Gastrocnemius medialis (tissue), 4 donors: ENCODE data around the gene ZCCHC17. TPM values are rescaled to one million over a fixed set of nuclear protein-coding genes. Genes with fewer than 3 reads are reported as not detected.
A peak's percentile ranks its signal among the peaks of the same experiment; 100 is the strongest.

Source experiments
- ATAC-seq, 2 donors: fragments of 150-250 bp; one replicate each; pipeline ENCODE4 v1.9.1; 2016
- DNase-seq, 2 donors: peaks; one replicate each; pipeline ENCODE4 v3.0.0-alpha.2; 2019
- H3K27ac ChIP-seq, 4 donors: fragments of 200-600 bp; sonication (generic); 1 replicate in 1 of 4; 2 replicates in 3 of 4; pipeline ENCODE4 v1.5.1; 2016 to 2018; ENCODE audit warnings: mild to moderate bottlenecking in 2 of 4, moderate library complexity in 1 of 4
- H3K27me3 ChIP-seq, 3 donors: fragments of 200-600 bp; sonication (generic) in 2 of 3; 1 replicate in 1 of 3; 2 replicates in 2 of 3; pipeline versions ENCODE4 v1.5.1 to v1.6.0; 2016 to 2019; ENCODE audit warnings: mild to moderate bottlenecking in 1 of 3, moderate library complexity in 1 of 3
- H3K36me3 ChIP-seq, 2 donors: fragments of 200-600 bp; sonication (generic) in 1 of 2; one replicate each; pipeline ENCODE4 v1.5.1; 2017 to 2018
- H3K4me1 ChIP-seq, 2 donors: fragments of 200-600 bp; sonication (generic) in 1 of 2; one replicate each; pipeline ENCODE4 v1.5.1; 2016 to 2017; ENCODE audit warnings: mild to moderate bottlenecking in 2 of 2
- H3K4me3 ChIP-seq, 4 donors: fragments of 200-600 bp; sonication (generic) in 3 of 4; 1 replicate in 1 of 4; 2 replicates in 3 of 4; pipeline ENCODE4 v1.5.1; 2016 to 2019; ENCODE audit warnings: mild to moderate bottlenecking in 2 of 4
- H3K9me3 ChIP-seq, 3 donors: fragments of 200-600 bp; sonication (generic) in 2 of 3; 1 replicate in 1 of 3; 2 replicates in 2 of 3; pipeline ENCODE4 v1.5.1; 2016 to 2019
- CTCF ChIP-seq, 5 experiments: fragments of 450-650 bp in 3 of 5; fragments of 200-600 bp in 2 of 5; sonication (generic) in 2 of 5; IDR thresholded peaks in 4 of 5; conservative IDR thresholded peaks in 1 of 5; 1 replicate in 4 of 5; 2 replicates in 1 of 5; pipeline ENCODE4 v1.5.1; 2016 to 2019; ENCODE audit warnings: antibody characterized with exemption in 5 of 5, mild to moderate bottlenecking in 3 of 5, moderate library complexity in 3 of 5
- POLR2A ChIP-seq, 2 donors: fragments of 450-650 bp; IDR thresholded peaks; one replicate each; pipeline ENCODE4 v1.6.1; 2017; ENCODE audit warnings: antibody characterized with exemption in 2 of 2, mild to moderate bottlenecking in 2 of 2, moderate library complexity in 2 of 2
- in situ Hi-C, 4 donors: fragments of 200-750 bp; cut with MboI; loops; one replicate each; pipeline versions ENCODE4 v1.15.0 to v1.8.0; 2017; ENCODE audit warnings: low sequenced_read_pairs in 4 of 4
- intact Hi-C: fragments of 100-400 bp; cut with DNase I; formaldehyde crosslinking; loops from one replicate; pipeline ENCODE4 v1.15.1; 2023; ENCODE audit warnings: low total_unique reads
- total RNA-seq, 4 donors: library from RNA; depleted of rRNA; stranded (reverse); fragments of >200 nt; gene quantifications; one replicate each; pipeline versions ENCODE4 v1.1.0 to v1.2.3, GENCODE V29; 2016

The ZCCHC17 gene
- total RNA-seq, 4 donors from 2014 or later = 14.0 to 26.8 (median 17.5) TPM

GRCh38 chr1:31289021-31289420, 7.8 kb upstream of the ZCCHC17 start:
- DNase-seq (no peak), ATAC-seq (no peak)
- TF ChIP-seq CTCF (IDR thresholded peaks at IDR 0.05 in 4 of 5, conservative IDR thresholded peaks at IDR 0.05 in 1 of 5) (no peak), POLR2A (IDR thresholded peaks at IDR 0.05) (no peak)
- peaks cover 0 to 78% of the 10 kb centered on the region in 2 donors for H3K36me3 ChIP-seq
- H3K9me3 ChIP-seq = no peaks in the 10 kb centered on the region
- intact Hi-C loops (no loop called here), in situ Hi-C loops (no loop called here)
- H3K27me3 ChIP-seq = no peaks in the 10 kb centered on the region
- H3K4me3 ChIP-seq = no peak overlapping the region
- no peak overlapping the region for H3K27ac ChIP-seq
- no peaks in the 10 kb centered on the region for H3K4me1 ChIP-seq

- intact Hi-C loops (loop anchor here (2.0 kb wide), 3 partner anchors 127 to 141 kb away; no protein-coding TSS in a partner anchor), in situ Hi-C loops (no loop called here)
- no peaks in the 10 kb centered on the region for H3K27me3 ChIP-seq
- no peak for TF ChIP-seq CTCF (IDR thresholded peaks at IDR 0.05 in 4 of 5, conservative IDR thresholded peaks at IDR 0.05 in 1 of 5)
- no peak for TF ChIP-seq POLR2A (IDR thresholded peaks at IDR 0.05)
- H3K4me3 ChIP-seq = peak overlapping the region; percentile 80 to 99 (median 98)
- peaks cover 0 to 26% of the 10 kb centered on the region in 2 donors for H3K36me3 ChIP-seq
- DNase-seq = no peak
- peaks cover 44% of the 10 kb centered on the region in 2 donors for H3K4me1 ChIP-seq
- no peaks in the 10 kb centered on the region for H3K9me3 ChIP-seq
- peak overlapping the region; percentile 88 to 98 (median 94) for H3K27ac ChIP-seq
- no peak for ATAC-seq
Observed at GRCh38 chr1:31295874-31296485, 852 bp upstream of the ZCCHC17 start.

- in situ Hi-C loops = no loop called here
- Histone ChIP-seq H3K4me3 (peak overlapping the region; percentile 80 to 99 (median 98)), H3K9me3 (no peaks in the 10 kb centered on the region), H3K4me1 (peaks cover 44% of the 10 kb centered on the region in 2 donors), H3K36me3 (peaks cover 0 to 10% of the 10 kb centered on the region in 2 donors), H3K27me3 (no peaks in the 10 kb centered on the region), H3K27ac (peak overlapping the region; percentile 88 to 98 (median 94))
- peak; percentile 13 to 14 for ATAC-seq
- no peak for DNase-seq
- TF ChIP-seq POLR2A (IDR thresholded peaks at IDR 0.05) (no peak), CTCF (IDR thresholded peaks at IDR 0.05 in 4 of 5, conservative IDR thresholded peaks at IDR 0.05 in 1 of 5) (no peak)
- intact Hi-C loops = loop anchor here (2.0 kb wide), 3 partner anchors 125 to 143 kb away; no protein-coding TSS in a partner anchor
Observed at GRCh38 chr1:31297277-31298247, 730 bp downstream of the ZCCHC17 start.

GRCh38 chr1:31299365-31299764, 2.5 kb downstream of the ZCCHC17 start:
- H3K27ac ChIP-seq = peak overlapping the region in 2 of 4 donors; percentile 12 to 35
- TF ChIP-seq CTCF (IDR thresholded peaks at IDR 0.05 in 4 of 5, conservative IDR thresholded peaks at IDR 0.05 in 1 of 5) (no peak), POLR2A (IDR thresholded peaks at IDR 0.05) (no peak)
- no peaks in the 10 kb centered on the region for H3K36me3 ChIP-seq
- DNase-seq (no peak), ATAC-seq (no peak)
- H3K9me3 ChIP-seq = no peaks in the 10 kb centered on the region
- H3K4me3 ChIP-seq = no peak overlapping the region
- H3K27me3 ChIP-seq = no peaks in the 10 kb centered on the region
- intact Hi-C loops = no loop called here
- in situ Hi-C loops = no loop called here
- peaks cover 44% of the 10 kb centered on the region in 2 donors for H3K4me1 ChIP-seq
